Natural killer cell (primary cell): ENCODE measurements around the gene NPAS3. TPM values are rescaled to one million over a fixed set of nuclear protein-coding genes. Genes with fewer than 3 reads are reported as not detected.

ENCODE experiments used
- ATAC-seq, 3 donors: fragments of 150-1000 bp in 2 of 3; fragments of 200-7000 bp in 1 of 3; cut with Tn5 transposase; 1 replicate in 1 of 3; 2 replicates in 2 of 3; pipeline ENCODE4 v1.10.0; 2021; ENCODE audit warnings: mild to moderate bottlenecking in 2 of 3, moderate library complexity in 2 of 3
- DNase-seq, 2 donors: peaks; one replicate each; pipeline versions ENCODE4 v3.0.0 to v3.0.0-alpha.2; 2013 to 2021; ENCODE audit warnings: mixed read lengths in 1 of 2
- H3K27ac ChIP-seq: one replicate; pipeline ENCODE4 v1.5.1; 2013; ENCODE audit warnings: mild to moderate bottlenecking, low read length
- H3K27me3 ChIP-seq: one replicate; pipeline ENCODE4 v1.6.1; 2013; ENCODE audit warnings: low read length; ENCODE audit not compliant: control insufficient read depth, insufficient read depth
- H3K36me3 ChIP-seq: one replicate; pipeline ENCODE4 v1.6.1; 2013; ENCODE audit warnings: low read length; ENCODE audit not compliant: control insufficient read depth, insufficient read depth
- H3K4me1 ChIP-seq: one replicate; pipeline ENCODE4 v1.6.1; 2013; ENCODE audit warnings: low read length; ENCODE audit not compliant: control insufficient read depth, insufficient read depth
- H3K4me3 ChIP-seq: one replicate; pipeline ENCODE4 v1.5.1; 2013; ENCODE audit warnings: low read length
- H3K9me3 ChIP-seq: one replicate; pipeline ENCODE4 v1.6.1; 2013; ENCODE audit warnings: low read length; ENCODE audit not compliant: control insufficient read depth, insufficient read depth
- H3K27ac Mint-ChIP-seq, 2 donors: one replicate each; pipeline ENCODE4 v1.8.0; 2022; ENCODE audit warnings: mild to moderate bottlenecking in 2 of 2, mixed read lengths in 2 of 2, moderate library complexity in 1 of 2
- H3K27me3 Mint-ChIP-seq, 2 donors: one replicate each; pipeline ENCODE4 v1.8.0; 2022; ENCODE audit warnings: low read depth in 2 of 2, mixed read lengths in 2 of 2
- H3K36me3 Mint-ChIP-seq: one replicate; pipeline ENCODE4 v1.8.0; 2022; ENCODE audit warnings: mixed read lengths
- H3K4me1 Mint-ChIP-seq, 2 donors: one replicate each; pipeline ENCODE4 v1.8.0; 2022; ENCODE audit warnings: mixed read lengths in 2 of 2
- H3K4me3 Mint-ChIP-seq: one replicate; pipeline ENCODE4 v1.8.0; 2022; ENCODE audit warnings: mild to moderate bottlenecking, moderate library complexity, mixed read lengths
- H3K9me3 Mint-ChIP-seq, 2 donors: one replicate each; pipeline ENCODE4 v1.8.0; 2022; ENCODE audit warnings: mixed read lengths in 2 of 2
- CTCF ChIP-seq: fragments of 200-600 bp; IDR thresholded peaks from one replicate; pipeline ENCODE4 v1.8.0; 2022; ENCODE audit warnings: antibody characterized with exemption
- WGBS: methylation state at CpG from one replicate; pipeline ENCODE4 v1.1.7; 2013; ENCODE audit warnings: missing lambda C conversion rate; ENCODE audit not compliant: insufficient coverage; 5-methylcytosine and 5-hydroxymethylcytosine counted together
- intact Hi-C: fragments of 100-400 bp; cut with micrococcal nuclease; formaldehyde crosslinking; loops from one replicate; pipeline ENCODE4 v1.14.2; 2022
- total RNA-seq, 4 donors: library from RNA; stranded (reverse); fragments of 120-200 nt in 1 of 4; gene quantifications; one replicate each; pipeline versions ENCODE4 v1.2.3 to v1.2.4, GENCODE V29; 2013 to 2022

NPAS3 gene
- total RNA-seq, 3 donors from 2014 or later (not counting 1 experiment from before 2014, with no cell fraction given) = not detected

GRCh38 chr14:32898876-32899275, 39.8 kb upstream of the NPAS3 start:
- Histone ChIP-seq H3K4me1 (no peaks in the 10 kb centered on the region), H3K27ac (no peak overlapping the region), H3K4me3 (no peak overlapping the region), H3K36me3 (no peaks in the 10 kb centered on the region), H3K27me3 (no peaks in the 10 kb centered on the region), H3K9me3 (no peaks in the 10 kb centered on the region)
- no peak for ATAC-seq
- H3K4me1 Mint-ChIP-seq = peaks cover 5% of the 10 kb centered on the region in 2 donors
- no peak for TF ChIP-seq CTCF
- no peak overlapping the region for H3K27ac Mint-ChIP-seq
- 100% methylated on average over 2 of the region's 2 CpGs for WGBS
- H3K27me3 Mint-ChIP-seq = no peaks in the 10 kb centered on the region
- no peaks in the 10 kb centered on the region for H3K36me3 Mint-ChIP-seq
- no peak for DNase-seq
- H3K9me3 Mint-ChIP-seq = no peaks in the 10 kb centered on the region
- intact Hi-C loops = no loop called here
- no peak overlapping the region for H3K4me3 Mint-ChIP-seq

GRCh38 chr14:32900547-32900946, 38.1 kb upstream of the NPAS3 start:
- no peak for ATAC-seq
- H3K36me3 Mint-ChIP-seq = no peaks in the 10 kb centered on the region
- intact Hi-C loops = no loop called here
- Histone ChIP-seq H3K9me3 (no peaks in the 10 kb centered on the region), H3K36me3 (no peaks in the 10 kb centered on the region), H3K4me3 (no peak overlapping the region), H3K4me1 (no peaks in the 10 kb centered on the region), H3K27ac (no peak overlapping the region), H3K27me3 (no peaks in the 10 kb centered on the region)
- H3K9me3 Mint-ChIP-seq = peaks cover 4 to 5% of the 10 kb centered on the region in 2 donors
- H3K27ac Mint-ChIP-seq = no peak overlapping the region
- H3K4me3 Mint-ChIP-seq = no peak overlapping the region
- no peak for TF ChIP-seq CTCF
- peaks cover 5% of the 10 kb centered on the region in 2 donors for H3K4me1 Mint-ChIP-seq
- 90% methylated on average over 3 of the region's 3 CpGs for WGBS
- DNase-seq = no peak
- H3K27me3 Mint-ChIP-seq = no peaks in the 10 kb centered on the region

DNA sequence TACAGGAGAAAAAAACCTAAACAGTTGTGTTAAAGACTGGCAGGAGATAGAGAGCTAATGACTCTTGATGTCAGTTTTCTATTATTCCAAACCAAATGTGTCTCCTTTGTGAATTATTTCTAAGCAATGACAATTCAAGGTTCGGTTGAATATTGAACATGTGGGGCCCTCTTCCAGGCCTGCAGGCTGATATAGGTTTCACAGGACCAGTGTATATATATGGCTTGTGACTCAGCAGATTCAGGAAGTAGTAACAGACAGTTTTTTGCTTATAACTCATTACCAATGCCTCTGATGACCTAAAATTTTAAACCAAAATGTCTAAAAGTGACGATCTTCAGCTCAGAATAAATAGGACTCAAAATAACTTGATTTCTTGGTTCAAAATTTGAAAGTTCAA, 33.7 kb upstream of the NPAS3 start:
- Histone ChIP-seq H3K36me3 (no peaks in the 10 kb centered on the region), H3K27me3 (no peaks in the 10 kb centered on the region), H3K4me3 (no peak overlapping the region), H3K9me3 (no peaks in the 10 kb centered on the region), H3K4me1 (no peaks in the 10 kb centered on the region), H3K27ac (no peak overlapping the region)
- Mint-ChIP-seq H3K36me3 (no peaks in the 10 kb centered on the region), H3K9me3 (peaks cover 16 to 20% of the 10 kb centered on the region in 2 donors), H3K4me1 (no peaks in the 10 kb centered on the region), H3K4me3 (no peak overlapping the region), H3K27ac (no peak overlapping the region), H3K27me3 (no peaks in the 10 kb centered on the region)
- TF ChIP-seq CTCF = no peak
- intact Hi-C loops = no loop called here
- 80% methylated on average over 1 of the region's 2 CpGs for WGBS
- DNase-seq (no peak), ATAC-seq (no peak)

DNA sequence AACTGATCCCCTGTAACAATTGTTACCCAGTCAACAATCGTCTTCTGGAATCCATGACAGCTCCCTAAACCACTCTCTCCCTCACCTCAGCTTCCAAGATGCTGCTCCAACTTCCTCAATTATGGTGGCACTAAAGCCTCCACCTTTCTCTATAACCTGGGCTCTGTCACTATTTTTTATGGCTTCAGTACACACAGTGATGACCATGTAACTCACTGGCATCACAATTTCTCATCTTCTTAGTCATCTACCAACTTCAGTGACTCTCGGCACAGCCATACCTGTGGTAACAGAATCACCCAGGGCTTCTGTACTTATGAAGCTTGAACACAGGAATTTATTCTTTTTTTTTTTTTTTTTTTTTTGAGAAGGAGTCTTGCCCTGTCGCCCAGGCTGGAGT, 32.0 kb upstream of the NPAS3 start:
- WGBS = 87% methylated on average over 3 of the region's 3 CpGs
- ATAC-seq = no peak
- H3K4me1 ChIP-seq = no peaks in the 10 kb centered on the region
- H3K27me3 ChIP-seq = no peaks in the 10 kb centered on the region
- H3K36me3 Mint-ChIP-seq = no peaks in the 10 kb centered on the region
- no peak for DNase-seq
- H3K27ac ChIP-seq = no peak overlapping the region
- no peaks in the 10 kb centered on the region for H3K36me3 ChIP-seq
- H3K9me3 Mint-ChIP-seq = peaks cover 16 to 20% of the 10 kb centered on the region in 2 donors
- no peaks in the 10 kb centered on the region for H3K4me1 Mint-ChIP-seq
- intact Hi-C loops = no loop called here
- no peak overlapping the region for H3K4me3 ChIP-seq
- no peak overlapping the region for H3K27ac Mint-ChIP-seq
- H3K27me3 Mint-ChIP-seq = no peaks in the 10 kb centered on the region
- H3K4me3 Mint-ChIP-seq = no peak overlapping the region
- TF ChIP-seq CTCF = no peak
- peaks cover 2% of the 10 kb centered on the region for H3K9me3 ChIP-seq
